NCI-H82 treated with DMSO at 0.1 percent for 48 hours (cell line): ENCODE measurements around the gene SMC5.

Experiments used
- DNase-seq: peaks from one replicate; lab custom pipeline; 2025; ENCODE audit not compliant: unreplicated experiment; lab: John Stamatoyannopoulos, UW

The SMC5 gene

DNA sequence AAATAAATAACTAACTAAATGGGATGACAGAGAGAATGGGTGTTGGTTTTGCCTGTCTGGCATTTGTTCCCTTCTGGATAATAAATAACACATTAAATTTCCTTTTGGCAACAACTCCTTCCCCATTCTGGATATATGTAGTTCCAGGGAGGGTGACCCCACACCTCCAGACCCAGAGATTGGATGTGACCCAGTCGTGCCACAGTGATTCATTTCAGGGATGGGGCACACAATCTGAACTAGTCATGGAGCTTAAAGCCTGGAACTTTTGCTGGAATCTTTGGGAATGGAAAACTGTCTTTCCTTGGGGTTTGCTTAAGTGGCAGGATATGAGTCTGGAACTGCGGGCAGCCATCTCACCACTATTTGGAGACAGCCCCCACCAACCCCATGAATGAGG lies 144.4 kb downstream of the SMC5 start:
- no peak for DNase-seq

DNA sequence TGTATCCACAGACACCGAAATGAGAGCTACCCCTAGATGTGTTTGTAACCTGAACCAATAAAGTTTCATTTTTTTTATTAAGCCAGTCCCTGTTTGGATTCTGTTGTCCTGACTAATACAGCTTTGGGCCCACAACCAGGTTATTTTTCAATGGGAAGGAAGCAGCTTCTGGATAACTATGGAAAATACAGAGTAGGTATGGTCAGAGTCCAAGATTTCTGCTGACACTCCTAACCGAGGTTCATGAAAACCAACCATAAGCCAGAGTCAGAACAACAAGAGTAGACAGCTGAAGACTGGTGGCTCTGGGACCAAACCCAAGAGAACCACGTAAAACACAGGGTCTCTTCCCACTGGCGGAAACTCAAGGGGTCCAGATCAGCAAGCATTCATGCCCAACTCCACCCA lies 144.8 kb downstream of the SMC5 start:
- DNase-seq = no peak

DNA sequence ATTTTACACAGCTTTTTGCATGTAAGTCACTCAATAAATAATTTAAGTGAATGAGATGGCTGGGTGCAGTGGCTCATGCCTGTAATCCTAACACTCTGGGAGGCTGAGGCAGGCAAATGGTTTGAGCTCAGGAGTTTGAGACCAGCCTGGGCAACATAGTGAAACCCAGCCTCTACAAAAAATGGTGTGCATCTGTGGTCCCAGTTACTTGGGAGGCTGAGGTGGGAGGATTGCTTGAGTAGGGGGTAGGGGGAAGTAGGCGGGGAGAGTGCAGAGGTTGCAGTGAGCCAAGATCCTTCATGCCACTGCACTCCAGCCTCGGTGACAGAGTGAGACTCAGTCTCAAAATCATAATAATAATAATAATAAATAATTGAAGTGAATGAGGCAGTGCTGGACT lies 145.5 kb downstream of the SMC5 start:
- no peak for DNase-seq
